Embryonic facial prominence (tissue), 1 donor: ENCODE results near the gene MRPL49.
"Not testable (repeated sequence)": the region's sequence is repeated elsewhere in the genome, so short reads cannot be mapped to it uniquely, and the experiment has no call there.

Source experiments
- DNase-seq: peaks from one replicate; pipeline ENCODE4 v3.0.0-alpha.2; 2016; ENCODE audit errors: extremely low spot score

The MRPL49 gene

DNA sequence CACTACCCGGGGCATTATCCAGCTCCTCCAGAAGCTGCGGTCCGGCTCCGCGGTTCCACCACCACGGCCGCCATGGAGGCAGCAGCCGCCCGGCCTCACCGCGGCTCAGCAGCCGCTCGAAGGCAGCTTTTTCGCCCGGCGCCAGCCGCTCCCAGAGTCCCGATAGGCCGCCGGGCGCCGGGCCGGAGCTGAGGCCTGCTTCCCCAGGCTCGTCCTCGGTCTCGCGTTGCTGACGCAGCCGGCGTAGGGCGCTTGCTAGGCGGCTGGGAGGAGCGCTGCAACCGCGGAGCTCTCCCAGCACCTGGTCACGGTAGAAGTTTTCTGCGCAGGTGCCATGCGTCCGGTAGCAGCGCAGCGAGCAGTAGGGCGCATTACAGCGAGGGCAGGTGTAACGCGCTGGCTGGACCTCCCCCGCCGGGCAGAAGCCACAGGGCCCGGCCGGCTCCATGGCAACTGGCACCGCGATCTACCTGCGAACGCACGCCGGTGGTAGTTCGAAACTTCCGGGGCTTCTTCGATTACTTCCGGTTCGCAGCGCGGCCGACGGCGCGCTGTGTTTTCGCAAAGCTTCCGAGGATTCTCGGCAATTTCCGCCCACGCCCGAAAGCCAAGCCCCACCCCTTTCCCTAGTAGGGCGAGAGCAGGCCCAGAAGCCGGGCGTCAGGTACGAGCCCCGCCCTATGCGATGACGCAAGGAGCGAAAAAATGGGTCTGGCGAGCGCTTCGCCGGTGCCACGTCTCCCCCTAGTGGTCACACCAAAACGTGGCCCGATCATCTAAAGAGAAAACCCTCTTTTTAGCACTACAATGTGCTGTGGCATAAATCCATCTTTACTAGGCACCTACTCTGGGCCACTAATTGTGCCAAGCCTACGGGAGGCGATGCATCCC lies 4.7 kb upstream of the MRPL49 start, which contains the start of gene ZNHIT2:
TSS of gene ZNHIT2 (minus strand) at position 496 of the 891 bp plus-strand sequence. CDS start at position 448, 48 bp downstream.
- peak; percentile 97 for DNase-seq

DNA sequence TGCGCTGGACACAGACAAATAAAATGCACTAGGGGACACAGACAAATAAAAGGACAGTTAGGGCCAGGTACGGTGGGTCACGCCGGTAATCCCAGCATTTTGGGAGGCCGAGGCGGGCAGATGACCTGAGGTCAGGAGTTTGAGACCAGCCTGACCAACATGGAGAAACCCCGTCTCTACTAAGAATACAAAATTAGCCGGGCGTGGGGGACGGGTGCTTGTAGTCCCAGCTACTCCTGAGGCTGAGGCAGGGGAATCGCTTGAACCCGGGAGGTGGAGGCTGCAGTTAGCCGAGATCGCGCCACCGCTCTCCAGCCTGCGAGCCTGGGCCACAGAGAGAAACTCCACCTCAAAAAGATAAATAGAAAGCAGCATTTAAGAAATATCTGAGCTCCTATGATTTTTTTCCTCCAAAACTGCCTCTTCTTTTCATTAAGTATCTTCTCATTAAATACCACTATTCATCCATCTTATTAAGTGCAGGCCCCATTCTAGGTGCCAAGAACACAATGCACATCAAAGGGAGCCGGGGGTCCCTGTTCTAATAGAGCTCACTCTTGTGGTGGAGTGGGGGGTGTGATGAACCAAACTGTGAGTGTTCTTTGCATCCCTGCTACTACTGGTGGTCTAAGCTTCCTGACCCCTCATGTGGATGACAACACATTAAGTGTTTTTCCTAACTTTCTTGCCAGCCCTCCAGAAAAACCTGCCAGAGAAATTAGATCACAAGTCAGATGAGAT lies 3.9 kb upstream of the MRPL49 start:
- no peak for DNase-seq

GRCh38 chr11:65118891-65119669 lies 3.0 kb upstream of the MRPL49 start:
- DNase-seq = not testable (repeated sequence)

GRCh38 chr11:65119670-65119995 lies 2.5 kb upstream of the MRPL49 start:
- DNase-seq = no peak

DNA sequence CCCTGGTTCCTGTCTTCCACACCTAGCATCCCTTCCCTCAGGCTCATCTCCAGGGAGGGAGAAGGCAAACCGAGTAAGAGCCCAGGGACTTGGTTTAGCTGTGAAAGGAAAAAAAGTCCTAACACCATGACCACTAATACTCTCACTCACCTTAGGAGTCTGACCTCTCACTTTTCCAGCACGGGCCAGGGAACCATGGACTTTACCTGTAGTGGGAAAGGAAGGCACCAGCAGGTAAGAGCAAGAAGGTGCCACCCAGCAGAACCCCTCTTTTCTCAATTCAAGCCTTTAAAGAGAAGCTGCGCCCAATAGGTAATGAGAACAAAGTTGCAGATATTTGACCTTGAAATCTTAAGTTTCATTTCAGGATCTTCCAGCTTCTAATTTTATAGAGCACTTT lies 1.3 kb upstream of the MRPL49 start:
- DNase-seq = no peak

GRCh38 chr11:65121447-65121864 lies 665 bp upstream of the MRPL49 start:
- DNase-seq = no peak

GRCh38 chr11:65124480-65125196 lies 2.5 kb downstream of the MRPL49 start:
- DNase-seq = no peak

DNA sequence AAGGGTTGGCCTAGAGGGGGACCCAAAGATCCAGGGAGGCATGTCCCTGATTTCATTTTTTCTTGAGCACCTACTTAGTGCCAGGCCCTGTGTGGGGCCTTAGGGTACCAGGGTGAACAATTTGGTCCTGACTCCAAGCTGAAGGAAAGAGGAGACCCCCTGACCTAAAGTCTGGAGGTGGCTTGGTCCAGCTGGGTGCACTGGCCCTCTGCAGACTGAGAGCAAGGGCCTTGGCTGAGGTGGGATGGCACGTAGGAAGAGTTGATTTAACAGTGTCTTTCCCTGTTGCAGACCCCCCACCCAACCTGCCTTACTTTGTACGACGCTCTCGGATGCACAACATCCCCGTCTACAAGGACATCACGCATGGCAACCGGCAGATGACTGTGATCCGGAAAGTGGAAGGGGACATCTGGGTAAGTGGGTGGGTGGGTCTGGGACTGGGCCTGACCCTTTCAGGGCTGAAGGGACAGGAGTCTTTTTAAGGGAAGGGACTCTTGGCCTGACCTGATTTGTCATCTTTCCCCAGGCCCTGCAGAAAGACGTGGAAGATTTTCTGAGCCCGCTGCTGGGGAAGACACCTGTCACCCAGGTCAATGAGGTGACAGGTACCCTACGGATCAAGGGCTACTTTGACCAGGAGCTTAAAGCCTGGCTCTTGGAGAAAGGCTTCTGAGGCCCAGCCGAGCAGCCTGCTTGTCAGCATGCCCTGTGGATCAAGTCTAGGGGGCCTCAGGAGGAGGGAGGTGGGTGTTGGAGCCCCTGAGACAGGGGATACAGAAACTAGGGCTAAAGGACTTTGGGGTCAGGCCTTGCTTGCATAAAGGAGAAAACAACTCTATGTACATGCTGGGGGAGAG lies 3.3 kb downstream of the MRPL49 start:
- no peak for DNase-seq

GRCh38 chr11:65126624-65127274 lies 4.6 kb downstream of the MRPL49 start:
- no peak for DNase-seq

DNA sequence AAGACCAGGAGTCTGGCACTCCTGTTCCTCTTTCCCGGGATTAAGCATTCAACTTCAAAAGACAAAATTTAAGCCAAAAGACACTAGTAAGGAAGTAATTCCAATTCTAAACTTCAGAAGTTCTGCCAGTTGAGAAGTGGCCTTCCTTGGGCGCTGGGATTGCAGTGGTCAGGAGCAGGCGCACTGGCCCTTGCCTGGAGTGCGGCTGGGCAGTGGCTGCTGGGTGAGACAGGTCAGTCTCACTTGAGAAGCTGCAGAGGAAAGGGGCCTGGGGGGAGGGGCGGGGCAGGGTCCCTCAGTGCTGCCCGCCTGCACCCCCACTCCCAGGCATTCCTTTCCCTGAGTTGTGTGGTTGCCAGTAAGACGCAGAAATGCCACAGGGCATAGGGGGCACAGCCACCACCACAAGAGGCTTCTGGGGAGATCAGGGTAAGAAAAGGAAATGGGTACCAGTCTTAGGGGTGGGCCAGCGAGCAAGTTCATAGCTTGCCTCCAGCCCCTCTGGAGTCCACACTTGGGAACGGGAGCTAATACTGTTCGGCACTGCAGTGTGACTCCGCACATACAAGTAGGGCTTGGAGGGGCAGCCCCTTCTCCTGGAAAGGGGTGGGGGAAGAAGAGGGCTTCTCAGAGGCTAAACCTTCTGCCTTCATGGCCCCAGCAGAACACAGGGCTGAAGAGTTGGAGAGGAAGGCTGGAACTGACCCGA lies 5.5 kb downstream of the MRPL49 start:
- no peak for DNase-seq

DNA sequence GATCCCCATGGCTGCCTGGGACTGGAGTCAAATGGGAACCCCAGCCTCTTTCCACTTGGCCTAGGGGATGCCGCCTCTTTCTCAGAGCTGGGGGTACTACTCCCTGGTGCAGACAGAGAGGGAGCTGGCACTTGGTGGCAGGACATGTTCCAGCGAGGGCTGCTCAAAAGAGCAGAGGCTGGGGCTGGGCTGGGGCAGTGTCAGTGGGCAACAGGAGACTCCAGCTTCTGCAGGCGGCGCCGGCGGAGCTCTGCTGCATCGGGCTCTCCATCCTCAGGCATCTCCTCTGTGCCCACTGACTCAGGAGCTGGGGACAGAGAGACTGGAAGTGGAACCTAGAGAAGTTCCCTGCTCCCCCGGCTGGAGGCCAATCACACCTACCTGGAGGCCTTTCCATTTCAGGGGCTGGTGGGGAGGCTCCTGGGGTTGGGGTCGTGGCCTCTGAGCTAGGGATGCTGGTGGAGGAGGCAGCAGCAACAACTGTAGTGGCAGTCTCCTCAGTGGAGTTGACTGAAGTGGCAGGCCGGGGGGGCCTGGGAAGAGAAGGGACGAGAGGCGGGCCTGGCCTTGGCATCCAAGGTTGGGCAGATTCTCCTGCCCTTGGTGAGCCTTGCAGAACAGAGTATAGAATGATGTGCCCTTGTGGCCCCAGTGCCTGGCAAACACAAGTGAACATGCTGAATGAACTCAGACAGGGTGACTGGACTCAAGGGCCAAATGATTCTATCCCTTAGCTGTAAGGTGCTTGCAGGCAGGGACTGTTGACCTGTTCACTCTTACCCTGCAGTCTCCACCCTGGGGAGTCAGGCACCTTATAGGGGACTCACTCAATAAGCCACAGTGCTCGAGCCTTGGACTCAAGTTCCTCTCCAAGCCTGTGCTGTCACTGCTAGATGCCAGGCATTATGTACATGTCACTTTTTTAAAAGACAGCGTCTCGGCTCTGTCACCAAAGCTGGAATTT lies 6.3 kb downstream of the MRPL49 start:
- DNase-seq = no peak

DNA sequence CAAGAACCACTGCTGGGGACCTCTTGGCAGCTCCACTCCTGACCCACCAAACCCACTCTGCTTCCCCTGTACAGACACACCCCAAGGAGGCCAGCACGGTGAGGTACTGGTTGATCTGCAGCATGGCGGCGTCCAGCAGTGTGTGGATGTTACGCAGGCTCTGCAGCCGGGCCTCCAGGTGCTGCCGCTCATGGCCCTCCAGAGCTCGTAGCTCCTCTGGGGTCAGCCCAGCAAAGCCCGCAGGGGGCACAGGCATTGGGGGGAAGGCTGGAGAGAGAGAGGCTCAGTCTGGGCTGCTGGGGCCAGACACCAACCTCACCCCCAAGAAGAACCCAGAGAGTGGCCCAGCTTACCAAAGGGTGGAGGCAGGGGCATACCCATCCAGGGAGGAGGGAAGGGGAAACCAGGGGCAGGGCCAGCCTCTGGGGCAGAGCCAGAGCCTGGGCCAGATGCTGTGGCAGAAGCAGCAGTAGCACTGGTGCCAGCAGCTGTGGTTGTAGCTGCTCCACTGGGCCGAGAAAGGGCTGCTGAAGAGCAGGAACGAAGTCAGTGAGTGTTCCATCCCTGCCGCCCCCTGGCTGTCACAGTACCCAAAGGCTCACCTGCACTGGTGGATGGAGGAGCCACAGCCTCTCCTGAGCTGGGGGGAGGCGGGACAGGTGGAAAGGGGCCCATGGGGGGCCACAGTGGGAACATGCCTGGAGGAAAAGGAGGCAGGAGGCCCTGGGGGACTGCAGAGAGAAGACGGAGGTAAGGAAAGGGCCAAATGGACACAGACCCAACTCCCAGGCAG lies 7.7 kb downstream of the MRPL49 start:
- DNase-seq = no peak

DNA sequence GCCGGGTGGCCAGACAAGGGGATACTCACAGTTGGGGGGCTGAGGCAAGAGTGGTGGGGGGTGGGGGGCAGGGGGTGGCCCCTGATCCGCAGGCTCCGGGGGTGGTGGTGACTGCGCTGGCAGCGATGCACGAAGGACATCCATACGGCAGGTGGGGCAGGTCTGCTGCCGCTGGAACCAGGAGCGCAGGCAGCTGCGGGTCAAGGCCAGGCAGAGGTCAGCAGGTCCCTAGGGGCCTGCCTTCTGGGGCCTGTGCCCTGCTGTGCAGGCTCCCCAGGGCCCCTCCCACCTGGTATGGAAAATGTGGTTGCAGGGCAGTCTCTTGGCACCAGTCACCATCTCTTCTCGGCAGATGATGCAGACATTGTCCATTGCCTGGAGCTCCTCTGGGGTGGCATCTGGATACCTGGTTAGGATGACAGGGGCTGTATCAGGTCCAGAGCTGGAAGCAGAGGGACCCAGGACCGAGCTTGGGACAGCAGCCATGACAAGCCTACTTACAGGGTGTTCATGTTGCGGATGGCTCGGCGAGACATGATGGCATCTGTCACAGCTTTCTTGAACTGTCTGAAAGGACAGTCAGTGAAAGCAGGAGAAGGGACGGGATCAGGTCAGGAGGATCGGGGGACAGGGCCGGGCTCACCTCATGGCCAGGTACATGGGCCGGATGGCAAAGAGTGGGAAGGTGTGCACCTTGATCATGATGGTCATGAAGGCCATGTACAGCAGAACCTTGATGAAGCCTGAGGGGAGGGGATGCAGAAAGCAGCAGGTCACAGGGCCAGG lies 8.7 kb downstream of the MRPL49 start:
- no peak for DNase-seq

- DNase-seq = no peak
These were observed 9.3 kb downstream of the MRPL49 start for GRCh38 chr11:65131417-65131776.

- DNase-seq = no peak
These were observed 9.7 kb downstream of the MRPL49 start for GRCh38 chr11:65131895-65132237.

DNA sequence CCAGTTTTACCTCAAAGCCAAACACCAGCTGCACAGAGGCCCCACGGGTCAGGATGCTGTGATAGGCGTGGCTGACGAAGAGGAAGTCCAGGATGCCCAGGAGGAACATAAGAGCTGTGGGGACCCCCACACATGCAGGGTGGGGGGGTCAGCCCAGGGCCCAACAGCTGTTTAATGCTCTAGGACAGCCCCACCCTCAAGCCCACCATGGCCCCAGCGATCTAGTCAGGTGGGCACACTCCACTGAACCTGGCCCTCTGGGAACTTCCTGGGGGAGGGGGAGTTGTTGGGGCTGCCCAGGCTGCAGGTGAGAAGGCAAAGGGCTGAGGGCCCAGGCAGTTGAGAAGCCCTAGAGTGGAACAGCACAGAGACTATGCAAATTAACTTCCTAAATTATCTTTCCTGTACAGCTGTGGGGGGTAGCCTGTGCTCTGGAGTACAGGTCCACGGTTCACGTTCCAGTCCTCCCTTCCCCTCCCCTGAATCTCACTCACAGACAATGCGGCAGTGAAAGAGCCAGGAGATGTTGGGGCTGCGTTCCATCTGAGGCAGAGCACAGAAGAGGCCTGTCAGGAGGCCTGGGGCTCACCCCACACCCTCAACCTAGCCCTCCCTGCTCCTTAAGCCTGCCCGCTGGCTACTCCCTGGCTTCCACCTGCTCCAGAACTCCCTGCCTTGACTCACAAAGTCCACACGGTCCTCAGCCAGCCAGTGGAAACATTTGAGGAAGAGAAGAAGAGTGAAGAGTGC lies 10.3 kb downstream of the MRPL49 start:
- no peak for DNase-seq
